COLO668 (cell line): ENCODE results near the gene SFTA2.

Experiments
- DNase-seq: peaks from one replicate; lab custom pipeline; 2025; ENCODE audit not compliant: unreplicated experiment; lab: John Stamatoyannopoulos, UW

The SFTA2 gene

GRCh38 chr6:30891816-30892538, 40.0 kb downstream of the SFTA2 start:
- DNase-seq = no peak

- no peak for DNase-seq
Observed at GRCh38 chr6:30891450-30891723, 40.6 kb downstream of the SFTA2 start.

- no peak for DNase-seq
Observed at GRCh38 chr6:30890646-30891449, 41.1 kb downstream of the SFTA2 start.

- DNase-seq = no peak
Observed at GRCh38 chr6:30889921-30890645, 41.9 kb downstream of the SFTA2 start.

- no peak for DNase-seq
Observed at GRCh38 chr6:30889496-30889885, 42.5 kb downstream of the SFTA2 start.

GRCh38 chr6:30888816-30889495, 43.0 kb downstream of the SFTA2 start:
- no peak for DNase-seq

GRCh38 chr6:30887901-30888815, 43.8 kb downstream of the SFTA2 start:
- DNase-seq = no peak

- no peak for DNase-seq
Observed at GRCh38 chr6:30886897-30887255, 45.1 kb downstream of the SFTA2 start.

- DNase-seq = peak; percentile 50
Observed at GRCh38 chr6:30885999-30886896, 45.7 kb downstream of the SFTA2 start.

- peak; percentile 32 for DNase-seq
Observed at GRCh38 chr6:30885481-30885998, 46.4 kb downstream of the SFTA2 start.

GRCh38 chr6:30884521-30885480, 47.2 kb downstream of the SFTA2 start:
- peak; percentile 32 for DNase-seq

GRCh38 chr6:30883685-30884520, 48.1 kb downstream of the SFTA2 start, which contains the start of gene DDR1:
Gene DDR1 (plus strand): TSS chr6:30884519. CDS start chr6:30888730, 4,211 bp downstream.
- DNase-seq = peak; percentile 78

- peak; percentile 68 for DNase-seq
Observed at GRCh38 chr6:30882759-30883684, 48.9 kb downstream of the SFTA2 start.

GRCh38 chr6:30882204-30882758, 49.7 kb downstream of the SFTA2 start:
- peak; percentile 46 for DNase-seq

GRCh38 chr6:30881392-30882203, 50.4 kb downstream of the SFTA2 start:
- DNase-seq = peak; percentile 18
